WI38 (cell line): Measurements from ENCODE around the gene SLC30A10.
"Not testable (repeated sequence)": the region's sequence is repeated elsewhere in the genome, so short reads cannot be mapped to it uniquely, and the experiment has no call there.

Experiments used
- H3K4me3 ChIP-seq: 2 replicates; pipeline ENCODE4 v1.5.1; 2011; ENCODE audit warnings: low read depth, mild to moderate bottlenecking, control low read depth, low read length
- TF ChIP-seq, protein P1 (sequence below): IDR thresholded peaks from 2 replicates; pipeline ENCODE4 v1.5.1; 2012; ENCODE audit warnings: low read depth, mild to moderate bottlenecking, control low read depth, low read length

The SLC30A10 gene

GRCh38 chr1:219883400-219884332 is 44.7 kb downstream of the SLC30A10 start:
- no peak overlapping the region for H3K4me3 ChIP-seq

GRCh38 chr1:219882755-219883154 is 45.6 kb downstream of the SLC30A10 start:
- TF ChIP-seq, protein P1, sequence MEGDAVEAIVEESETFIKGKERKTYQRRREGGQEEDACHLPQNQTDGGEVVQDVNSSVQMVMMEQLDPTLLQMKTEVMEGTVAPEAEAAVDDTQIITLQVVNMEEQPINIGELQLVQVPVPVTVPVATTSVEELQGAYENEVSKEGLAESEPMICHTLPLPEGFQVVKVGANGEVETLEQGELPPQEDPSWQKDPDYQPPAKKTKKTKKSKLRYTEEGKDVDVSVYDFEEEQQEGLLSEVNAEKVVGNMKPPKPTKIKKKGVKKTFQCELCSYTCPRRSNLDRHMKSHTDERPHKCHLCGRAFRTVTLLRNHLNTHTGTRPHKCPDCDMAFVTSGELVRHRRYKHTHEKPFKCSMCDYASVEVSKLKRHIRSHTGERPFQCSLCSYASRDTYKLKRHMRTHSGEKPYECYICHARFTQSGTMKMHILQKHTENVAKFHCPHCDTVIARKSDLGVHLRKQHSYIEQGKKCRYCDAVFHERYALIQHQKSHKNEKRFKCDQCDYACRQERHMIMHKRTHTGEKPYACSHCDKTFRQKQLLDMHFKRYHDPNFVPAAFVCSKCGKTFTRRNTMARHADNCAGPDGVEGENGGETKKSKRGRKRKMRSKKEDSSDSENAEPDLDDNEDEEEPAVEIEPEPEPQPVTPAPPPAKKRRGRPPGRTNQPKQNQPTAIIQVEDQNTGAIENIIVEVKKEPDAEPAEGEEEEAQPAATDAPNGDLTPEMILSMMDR, result no peak
- H3K4me3 ChIP-seq, result no peak overlapping the region

More at GRCh38 chr1:219883400-219884332, 44.7 kb downstream of the SLC30A10 start:
- TF ChIP-seq, protein P1, result no peak

DNA sequence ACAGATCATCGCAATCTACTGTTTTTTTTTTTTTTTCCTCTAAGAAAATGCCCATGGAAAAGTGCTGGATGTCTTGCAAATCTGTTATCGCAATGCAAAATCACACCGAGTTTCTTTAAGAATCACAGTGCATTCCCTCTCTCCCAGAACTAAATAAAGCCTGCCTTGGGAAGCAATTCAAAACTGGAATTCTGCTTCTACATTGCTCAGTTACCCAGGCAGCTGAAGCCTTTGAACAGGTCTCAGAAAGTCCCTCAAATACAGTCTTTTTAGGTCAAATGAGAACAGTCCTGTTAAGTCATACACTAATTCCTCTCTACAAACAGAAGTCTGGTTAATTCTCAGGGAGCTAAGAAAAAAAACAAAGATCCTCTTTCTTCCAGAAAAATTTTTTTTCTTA is 46.3 kb downstream of the SLC30A10 start:
- H3K4me3 ChIP-seq, result no peak overlapping the region
- TF ChIP-seq, protein P1, result no peak

DNA sequence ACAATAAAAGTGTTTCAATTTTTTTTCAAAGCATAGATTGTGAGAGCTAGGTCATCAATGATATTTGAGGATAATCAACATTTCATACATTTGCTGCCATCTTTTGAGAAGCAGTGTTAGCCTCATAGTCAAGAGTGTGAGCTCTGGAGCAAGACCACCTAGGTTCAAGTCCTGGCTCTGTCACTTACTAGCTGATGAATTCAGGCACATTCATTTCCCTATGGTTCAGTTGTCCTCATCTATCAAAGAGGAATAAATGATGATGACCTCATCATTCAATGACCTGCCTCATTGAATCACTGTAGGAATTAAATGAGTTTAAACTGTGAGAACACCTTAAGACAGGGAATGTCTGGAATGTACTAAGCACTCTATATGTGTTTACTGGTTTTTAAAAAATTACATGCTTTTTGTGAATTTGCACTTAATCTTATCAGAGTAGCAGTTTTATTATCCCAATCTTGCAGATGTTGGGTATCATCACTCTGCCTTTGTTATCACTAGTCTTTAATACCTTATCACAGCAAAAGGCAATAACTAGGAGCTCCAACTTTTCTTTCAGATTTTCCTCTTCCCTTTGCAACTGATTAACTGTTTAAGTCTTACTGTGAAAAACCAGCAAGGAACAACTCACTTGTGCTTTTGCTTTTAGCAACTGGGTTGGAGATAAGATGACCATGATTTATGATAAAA is 47.4 kb downstream of the SLC30A10 start:
- no peak overlapping the region for H3K4me3 ChIP-seq
- TF ChIP-seq, protein P1, result no peak

- H3K4me3 ChIP-seq, result no peak overlapping the region
- TF ChIP-seq, protein P1, result no peak
Observed at GRCh38 chr1:219876798-219877209, 51.6 kb downstream of the SLC30A10 start.

DNA sequence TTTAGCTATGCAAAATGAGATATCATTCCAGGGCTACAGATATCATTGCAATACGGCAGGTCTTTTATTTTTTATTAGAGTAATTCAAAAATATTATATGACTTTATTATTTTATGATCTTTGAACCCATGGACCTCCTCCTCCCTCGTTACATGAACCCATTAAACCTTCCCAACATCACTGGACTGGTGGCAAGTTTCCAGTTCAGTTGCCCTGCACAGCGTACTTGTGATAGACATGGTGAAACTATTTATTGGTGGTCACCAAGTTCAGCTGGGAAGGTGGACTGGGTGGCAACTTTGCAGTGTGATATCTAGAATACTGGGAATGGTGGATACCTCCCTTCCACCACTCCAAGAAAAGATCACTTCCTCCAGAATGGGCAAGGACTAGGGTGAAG is 52.5 kb downstream of the SLC30A10 start:
- H3K4me3 ChIP-seq, result no peak overlapping the region
- TF ChIP-seq, protein P1, result no peak

DNA sequence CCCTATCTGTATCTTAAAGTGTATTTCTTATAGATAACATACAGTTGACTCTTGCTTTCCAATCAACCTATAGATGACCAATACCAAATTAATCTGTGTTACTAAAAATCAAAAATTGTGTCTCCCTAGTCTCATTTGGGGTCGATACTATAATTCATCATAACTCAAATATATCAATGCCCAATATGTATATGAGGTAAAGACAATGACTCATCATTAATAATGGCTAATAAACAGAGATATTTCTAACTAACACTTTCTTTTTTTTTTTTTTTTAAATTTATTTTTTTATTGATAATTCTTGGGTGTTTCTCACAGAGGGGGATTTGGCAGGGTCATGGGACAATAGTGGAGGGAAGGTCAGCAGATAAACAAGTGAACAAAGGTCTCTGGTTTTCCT is 55.8 kb downstream of the SLC30A10 start:
- H3K4me3 ChIP-seq, result not testable (repeated sequence)
